Measurements from ENCODE around the gene SLC22A5.

DNA sequence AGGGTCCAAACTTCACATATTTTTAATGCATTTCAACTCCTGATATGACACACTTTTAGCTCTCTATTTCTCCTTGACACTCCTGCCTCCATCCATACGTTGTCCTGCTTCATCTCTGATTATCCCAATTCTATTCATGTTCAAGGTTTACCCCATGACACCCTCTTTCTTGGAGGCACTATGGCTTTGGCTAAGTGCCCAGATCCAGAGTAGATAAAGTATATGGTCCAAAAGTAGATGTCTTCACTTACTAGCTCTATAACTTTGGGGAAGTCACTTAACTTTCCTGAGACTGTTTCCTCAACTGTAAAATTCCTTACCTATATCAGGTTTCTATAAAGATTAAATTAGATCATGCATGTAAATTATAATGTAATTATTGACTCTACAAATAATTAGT lies 36.1 kb downstream of the SLC22A5 start:
- TF ChIP-seq SP1 (CRISPR knock-in tag; conservative IDR thresholded peaks at IDR 0.05) (no peak), NR2C2 (CRISPR knock-in tag; IDR thresholded peaks at IDR 0.05) (no peak), IRF2 (CRISPR knock-in tag; IDR thresholded peaks at IDR 0.05; ENCODE audit: borderline replicate concordance, low read depth) (no peak), CREB1 (CRISPR knock-in tag; IDR thresholded peaks at IDR 0.05) (no peak)
- TF ChIP-seq, protein P1, sequence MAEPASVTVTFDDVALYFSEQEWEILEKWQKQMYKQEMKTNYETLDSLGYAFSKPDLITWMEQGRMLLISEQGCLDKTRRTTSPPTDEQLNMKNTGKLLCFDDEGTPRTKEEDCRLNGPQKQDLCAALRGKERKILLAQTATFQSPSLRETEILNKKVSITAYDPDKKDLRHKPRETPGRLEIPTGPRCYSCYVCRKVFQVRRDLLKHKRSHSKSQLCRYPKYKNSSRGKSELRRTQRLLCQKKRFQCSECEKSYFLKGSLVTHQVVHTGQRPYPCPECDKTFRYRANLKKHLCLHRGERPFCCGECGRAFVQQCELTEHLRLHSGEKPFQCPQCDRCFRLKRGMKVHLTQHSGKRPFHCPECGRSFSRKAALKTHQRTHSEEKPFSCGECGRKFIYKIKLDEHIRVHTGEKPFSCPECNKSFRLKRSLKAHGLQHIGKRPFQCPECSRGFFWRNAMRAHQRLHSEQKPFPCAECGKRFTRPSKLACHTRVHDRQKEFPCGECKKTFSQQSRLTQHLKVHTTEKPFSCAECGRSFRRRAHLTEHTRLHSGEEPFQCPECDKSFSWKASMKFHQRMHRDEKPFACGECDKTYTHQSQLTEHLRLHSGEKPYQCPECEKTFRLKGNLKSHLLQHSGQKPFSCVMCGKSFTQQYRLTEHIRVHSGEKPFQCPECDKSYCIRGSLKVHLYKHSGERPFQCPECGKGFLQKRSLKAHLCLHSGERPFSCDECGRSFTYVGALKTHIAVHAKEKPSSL (CRISPR knock-in tag; conservative IDR thresholded peaks at IDR 0.05) = no peak
- TF ChIP-seq, protein P2, sequence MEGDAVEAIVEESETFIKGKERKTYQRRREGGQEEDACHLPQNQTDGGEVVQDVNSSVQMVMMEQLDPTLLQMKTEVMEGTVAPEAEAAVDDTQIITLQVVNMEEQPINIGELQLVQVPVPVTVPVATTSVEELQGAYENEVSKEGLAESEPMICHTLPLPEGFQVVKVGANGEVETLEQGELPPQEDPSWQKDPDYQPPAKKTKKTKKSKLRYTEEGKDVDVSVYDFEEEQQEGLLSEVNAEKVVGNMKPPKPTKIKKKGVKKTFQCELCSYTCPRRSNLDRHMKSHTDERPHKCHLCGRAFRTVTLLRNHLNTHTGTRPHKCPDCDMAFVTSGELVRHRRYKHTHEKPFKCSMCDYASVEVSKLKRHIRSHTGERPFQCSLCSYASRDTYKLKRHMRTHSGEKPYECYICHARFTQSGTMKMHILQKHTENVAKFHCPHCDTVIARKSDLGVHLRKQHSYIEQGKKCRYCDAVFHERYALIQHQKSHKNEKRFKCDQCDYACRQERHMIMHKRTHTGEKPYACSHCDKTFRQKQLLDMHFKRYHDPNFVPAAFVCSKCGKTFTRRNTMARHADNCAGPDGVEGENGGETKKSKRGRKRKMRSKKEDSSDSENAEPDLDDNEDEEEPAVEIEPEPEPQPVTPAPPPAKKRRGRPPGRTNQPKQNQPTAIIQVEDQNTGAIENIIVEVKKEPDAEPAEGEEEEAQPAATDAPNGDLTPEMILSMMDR (IDR thresholded peaks at IDR 0.05) = no peak
- TF ChIP-seq, protein P3, sequence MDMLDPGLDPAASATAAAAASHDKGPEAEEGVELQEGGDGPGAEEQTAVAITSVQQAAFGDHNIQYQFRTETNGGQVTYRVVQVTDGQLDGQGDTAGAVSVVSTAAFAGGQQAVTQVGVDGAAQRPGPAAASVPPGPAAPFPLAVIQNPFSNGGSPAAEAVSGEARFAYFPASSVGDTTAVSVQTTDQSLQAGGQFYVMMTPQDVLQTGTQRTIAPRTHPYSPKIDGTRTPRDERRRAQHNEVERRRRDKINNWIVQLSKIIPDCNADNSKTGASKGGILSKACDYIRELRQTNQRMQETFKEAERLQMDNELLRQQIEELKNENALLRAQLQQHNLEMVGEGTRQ (CRISPR knock-in tag; IDR thresholded peaks at IDR 0.05) = no peak
- TF ChIP-seq, protein P4, sequence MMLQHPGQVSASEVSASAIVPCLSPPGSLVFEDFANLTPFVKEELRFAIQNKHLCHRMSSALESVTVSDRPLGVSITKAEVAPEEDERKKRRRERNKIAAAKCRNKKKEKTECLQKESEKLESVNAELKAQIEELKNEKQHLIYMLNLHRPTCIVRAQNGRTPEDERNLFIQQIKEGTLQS (CRISPR knock-in tag; conservative IDR thresholded peaks at IDR 0.05) = no peak

All from WTC11 (cell line).